ENCODE data around the gene PRR16. TPM values are rescaled to one million over a fixed set of nuclear protein-coding genes. Genes with fewer than 3 reads are reported as not detected.

The PRR16 gene
- polyA plus RNA-seq, 2 of the 4 experiments (the other 2 are of a cell fraction), result 0.05 TPM; not detected in 1

- TF ChIP-seq CTCF (IDR thresholded peaks at IDR 0.05), result no peak
- no peak for TF ChIP-seq POLR2A (IDR thresholded peaks at IDR 0.05; ENCODE audit: low read length)
- no peak for TF ChIP-seq SREBF2 (IDR thresholded peaks at IDR 0.05)
- TF ChIP-seq MYC (IDR thresholded peaks at IDR 0.05; ENCODE audit: borderline replicate concordance, low read length), result no peak
Observed at GRCh38 chr5:120692325-120692724, 228.2 kb downstream of the PRR16 start (continued).

GRCh38 chr5:120695368-120695880 is 231.3 kb downstream of the PRR16 start:
- FAIRE-seq (no peak), ATAC-seq (no peak), DNase-seq (ENCODE audit: low read depth in 1 of 2, low spot score in 1 of 2) (no peak)
- no peak overlapping the region for H3K27ac ChIP-seq
- WGBS (ENCODE audit: missing lambda C conversion rate), result 34% methylated on average over 4 of the region's 4 CpGs
- H3K9me3 ChIP-seq, result no peaks in the 10 kb centered on the region
- POLR2A ChIA-PET, result no interaction called here
- no peaks in the 10 kb centered on the region for H3K4me1 ChIP-seq
- no peak overlapping the region for H3K4me2 ChIP-seq
- H3K4me3 ChIP-seq, result no peak overlapping the region
- CTCF ChIA-PET, result no interaction called here
- TF ChIP-seq HES2 (IDR thresholded peaks at IDR 0.05) (no peak), CEBPB (IDR thresholded peaks at IDR 0.05) (no peak), PBX3 (IDR thresholded peaks at IDR 0.05) (no peak), HEYL (CRISPR knock-in tag; IDR thresholded peaks at IDR 0.05) (no peak), ATOH8 (CRISPR knock-in tag; IDR thresholded peaks at IDR 0.05; ENCODE audit: low read depth) (no peak), JUN (IDR thresholded peaks at IDR 0.05) (no peak), SREBF2 (IDR thresholded peaks at IDR 0.05) (no peak), MAX (IDR thresholded peaks at IDR 0.05) (no peak), REST (IDR thresholded peaks at IDR 0.05) (no peak), ZFP36 (IDR thresholded peaks at IDR 0.05; ENCODE audit: borderline replicate concordance, partially characterized antibody) (no peak), KDM1A (IDR thresholded peaks at IDR 0.05; ENCODE audit: low read depth) (no peak), CBX2 (IDR thresholded peaks at IDR 0.05; ENCODE audit: borderline replicate concordance, low read depth) (no peak), FOXS1 (CRISPR knock-in tag; IDR thresholded peaks at IDR 0.05) (no peak), POLR2A (IDR thresholded peaks at IDR 0.05; ENCODE audit: low read length) (no peak), SMC3 (IDR thresholded peaks at IDR 0.05) (no peak)

- no peaks in the 10 kb centered on the region for H3K4me1 ChIP-seq
- WGBS (ENCODE audit: missing lambda C conversion rate), result 74% methylated on average over 4 of the region's 4 CpGs
- no peaks in the 10 kb centered on the region for H3K9me3 ChIP-seq
- ATAC-seq, result no peak
- DNase-seq (ENCODE audit: low read depth in 1 of 2, low spot score in 1 of 2), result no peak
- FAIRE-seq, result no peak
- CTCF ChIA-PET, result no interaction called here
- POLR2A ChIA-PET, result no interaction called here
- TF ChIP-seq FOSL2 (IDR thresholded peaks at IDR 0.05) (no peak), FOSL2 (CRISPR knock-in tag; IDR thresholded peaks at IDR 0.05) (no peak), ELK1 (IDR thresholded peaks at IDR 0.05; ENCODE audit: low read depth, low read length) (no peak), EHF (CRISPR knock-in tag; IDR thresholded peaks at IDR 0.05) (no peak), POLR2AphosphoS2 (conservative IDR thresholded peaks at IDR 0.05; ENCODE audit: low read length) (no peak), NPAS2 (CRISPR knock-in tag; IDR thresholded peaks at IDR 0.05; ENCODE audit: borderline replicate concordance) (no peak), EP300 (IDR thresholded peaks at IDR 0.05) (no peak), FOSB (CRISPR knock-in tag; IDR thresholded peaks at IDR 0.05) (no peak), MAFK (IDR thresholded peaks at IDR 0.05; ENCODE audit: partially characterized antibody) (no peak), BCL3 (IDR thresholded peaks at IDR 0.05) (no peak), RFX5 (IDR thresholded peaks at IDR 0.05) (no peak)
- no peak overlapping the region for H3K27ac ChIP-seq
- no peak overlapping the region for H3K4me3 ChIP-seq
- no peak overlapping the region for H3K4me2 ChIP-seq
Observed at GRCh38 chr5:120697147-120697546, 233.0 kb downstream of the PRR16 start.
